ENCODE results near the gene GLP1R. TPM values are rescaled to one million over a fixed set of nuclear protein-coding genes. Genes with fewer than 3 reads are reported as not detected.

Gene GLP1R
- total RNA-seq, 1 experiment from 2014 or later, result not detected

DNA sequence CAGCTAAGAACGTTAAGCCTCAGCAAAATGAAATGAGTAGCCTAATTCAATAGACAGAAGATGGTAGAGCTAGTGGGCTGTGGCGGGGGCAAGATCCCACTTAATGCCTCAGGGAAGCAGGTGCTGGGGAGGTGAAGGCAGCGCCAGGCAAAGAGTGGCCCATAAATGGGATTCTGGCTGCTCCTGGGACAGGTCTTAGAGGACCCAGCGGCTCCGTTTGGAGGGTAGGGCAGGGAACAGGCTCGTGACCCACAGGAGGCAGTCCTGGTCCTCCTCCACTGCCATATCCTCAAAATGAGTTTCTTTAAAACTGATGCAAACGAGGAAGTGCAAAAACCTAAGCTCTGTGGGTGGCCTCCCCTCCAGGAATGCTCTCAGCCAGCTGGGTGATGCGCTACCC lies 33.7 kb downstream of the GLP1R start (continued):
- TF ChIP-seq MAX (IDR thresholded peaks at IDR 0.05), result no peak
- no peak for TF ChIP-seq CTCF (IDR thresholded peaks at IDR 0.05 in 2 of 3, conservative IDR thresholded peaks at IDR 0.05 in 1 of 3; ENCODE audit: borderline replicate concordance in 1 of 3, insufficient read depth in 1 of 3, low read depth in 2 of 3, low read length in 2 of 3)
- no peak for TF ChIP-seq RAD21 (IDR thresholded peaks at IDR 0.05; ENCODE audit: low read depth)
- no peak for TF ChIP-seq EZH2 (IDR thresholded peaks at IDR 0.05)

DNA sequence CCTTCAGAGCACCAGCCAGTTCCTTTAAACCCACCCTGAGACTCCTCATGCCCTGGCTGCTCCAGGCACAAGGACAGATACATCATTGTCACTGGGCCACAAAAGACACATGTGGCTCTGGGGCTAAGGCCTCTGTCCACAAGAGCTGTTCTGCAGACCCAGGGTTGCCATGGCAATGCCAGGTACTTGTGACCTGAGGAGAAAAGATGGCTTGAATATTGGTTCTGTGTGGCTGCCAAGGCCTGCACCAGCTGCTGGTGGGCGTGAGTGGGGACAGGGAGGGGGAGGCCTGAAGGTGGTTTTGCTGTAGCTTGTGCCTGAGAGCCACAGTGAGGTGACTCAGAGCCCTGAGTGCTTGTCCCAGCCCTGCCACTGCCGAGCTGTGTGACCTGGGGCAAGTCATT lies 34.7 kb downstream of the GLP1R start:
- no peak overlapping the region for H3K9ac ChIP-seq (ENCODE audit: low read length)

More for the DNA sequence above, 34.7 kb downstream of the GLP1R start:
- intact Hi-C loops (cut with micrococcal nuclease), result no loop called here
- H2AFZ ChIP-seq (ENCODE audit: low read depth, low read length, poor library complexity, severe bottlenecking), result no peak overlapping the region
- no peaks in the 10 kb centered on the region for H3K79me2 ChIP-seq (ENCODE audit: insufficient read depth, low read length)
- DNase-seq (ENCODE audit: low read depth, low spot score) (no peak), ATAC-seq (no peak)
- H4K20me1 ChIP-seq (ENCODE audit: insufficient read depth), result no peaks in the 10 kb centered on the region
- no TSS peak for BruUV-seq (replicated peaks)
- ChIA-PET CTCF (no interaction called here), RAD21 (ENCODE audit: low non-redundant PET in 1 of 2, low total read pairs in 2 of 2, uncharacterized antibody in 2 of 2, unreplicated experiment in 2 of 2) (no interaction called here), POLR2A (no interaction called here)
- H3K9me3 ChIP-seq (ENCODE audit: control insufficient read depth in 1 of 2, insufficient read depth in 1 of 2, low read depth in 1 of 2, low read length in 2 of 2), result no peaks in the 10 kb centered on the region
- no peak overlapping the region for H3K4me2 ChIP-seq (ENCODE audit: low read length)
- H3K9me2 ChIP-seq (ENCODE audit: insufficient read depth), result no peaks in the 10 kb centered on the region
- peaks cover 59% of the 10 kb centered on the region for H3K27me3 ChIP-seq (ENCODE audit: insufficient read depth, low read length)
- no peak for TF ChIP-seq CEBPB (IDR thresholded peaks at IDR 0.05; ENCODE audit: low read depth)
- no peak for TF ChIP-seq POLR2AphosphoS5 (IDR thresholded peaks at IDR 0.05; ENCODE audit: low read depth, low read length)
- TF ChIP-seq YY1 (IDR thresholded peaks at IDR 0.05; ENCODE audit: extremely low read depth, insufficient replicate concordance, low read depth, low read length), result no peak
- no peak for TF ChIP-seq EGR1 (IDR thresholded peaks at IDR 0.05; ENCODE audit: low read depth)
- TF ChIP-seq EZH2phosphoT487 (IDR thresholded peaks at IDR 0.05; ENCODE audit: borderline replicate concordance), result no peak
- TF ChIP-seq TCF7L2 (IDR thresholded peaks at IDR 0.05; ENCODE audit: borderline replicate concordance, extremely low read depth, insufficient read depth, insufficient read length), result no peak
- TF ChIP-seq ELF1 (IDR thresholded peaks at IDR 0.05; ENCODE audit: borderline replicate concordance, low read depth), result no peak
- no peaks in the 10 kb centered on the region for H3K4me1 ChIP-seq (ENCODE audit: control insufficient read depth in 1 of 2, insufficient read depth in 2 of 2, low read length in 2 of 2)
- no peaks in the 10 kb centered on the region for H3K36me3 ChIP-seq (ENCODE audit: control insufficient read depth in 1 of 2, insufficient read depth in 2 of 2, low read length in 2 of 2)
- H3K27ac ChIP-seq (ENCODE audit: low read depth, low read length), result no peak overlapping the region
- H3K4me3 ChIP-seq (replicated peaks in 1 of 2; ENCODE audit: low read depth in 1 of 2, low read length in 2 of 2), result no peak overlapping the region
